CD4-positive, CD25-positive, alpha-beta regulatory T cell (primary cell): ENCODE data around the gene CDC73. TPM values are rescaled to one million over a fixed set of nuclear protein-coding genes. Genes with fewer than 3 reads are reported as not detected.

Source experiments
- ATAC-seq, 2 donors: fragments of 150-1000 bp; cut with Tn5 transposase; one replicate each; pipeline ENCODE4 v1.10.0; 2021; ENCODE audit warnings: low read depth in 2 of 2, moderate number of reproducible peaks in 2 of 2, moderate library complexity in 1 of 2
- DNase-seq, 3 donors: peaks; one replicate each; pipeline versions ENCODE4 v3.0.0 to v3.0.0-alpha.2; 2012 to 2022; ENCODE audit warnings: mixed read lengths in 1 of 3
- H3K27ac ChIP-seq: one replicate; pipeline ENCODE4 v1.7.0; 2013; ENCODE audit warnings: mild to moderate bottlenecking, low read length; ENCODE audit not compliant: insufficient read depth, poor library complexity, severe bottlenecking
- H3K27me3 ChIP-seq: one replicate; pipeline ENCODE4 v1.7.0; 2013; ENCODE audit warnings: low read length; ENCODE audit not compliant: control insufficient read depth, insufficient read depth
- H3K36me3 ChIP-seq: one replicate; pipeline ENCODE4 v1.7.0; 2013; ENCODE audit warnings: mild to moderate bottlenecking, low read length, moderate library complexity; ENCODE audit not compliant: control insufficient read depth, insufficient read depth
- H3K4me1 ChIP-seq: 2 replicates; pipeline ENCODE4 v1.7.0; 2013; ENCODE audit warnings: mild to moderate bottlenecking, low read length; ENCODE audit not compliant: insufficient read depth, control insufficient read depth, poor library complexity, severe bottlenecking
- H3K4me3 ChIP-seq: one replicate; pipeline ENCODE4 v1.7.0; 2013; ENCODE audit warnings: low read depth, mild to moderate bottlenecking, low read length, moderate library complexity
- H3K9me3 ChIP-seq, 2 experiments: 1 replicate in 1 of 2; 2 replicates in 1 of 2; pipeline ENCODE4 v1.7.0; 2013; ENCODE audit warnings: low read length in 2 of 2, mild to moderate bottlenecking in 1 of 2, moderate library complexity in 1 of 2; ENCODE audit not compliant: control insufficient read depth in 2 of 2
- H3K27ac Mint-ChIP-seq, 3 donors: one replicate each; pipeline ENCODE4 v1.8.0; 2020 to 2022; ENCODE audit warnings: mild to moderate bottlenecking in 3 of 3, mixed read lengths in 3 of 3, moderate library complexity in 2 of 3
- H3K27me3 Mint-ChIP-seq: one replicate; pipeline ENCODE4 v1.8.0; 2022; ENCODE audit warnings: mild to moderate bottlenecking, mixed read lengths
- H3K36me3 Mint-ChIP-seq: one replicate; pipeline ENCODE4 v1.8.0; 2020; ENCODE audit warnings: mixed read lengths
- H3K4me1 Mint-ChIP-seq, 4 donors: one replicate each; pipeline ENCODE4 v1.8.0; 2020 to 2022; ENCODE audit warnings: mixed read lengths in 4 of 4, mild to moderate bottlenecking in 1 of 4
- H3K4me3 Mint-ChIP-seq, 4 donors: one replicate each; pipeline ENCODE4 v1.8.0; 2020 to 2022; ENCODE audit warnings: mild to moderate bottlenecking in 4 of 4, mixed read lengths in 4 of 4, moderate library complexity in 3 of 4
- H3K9me3 Mint-ChIP-seq, 7 donors: one replicate each; pipeline ENCODE4 v1.8.0; 2020 to 2022; ENCODE audit warnings: mixed read lengths in 7 of 7, mild to moderate bottlenecking in 3 of 7, moderate library complexity in 2 of 7
- polyA plus RNA-seq, 4 donors: library from polyadenylated mRNA; unstranded; fragments of 300-500 nt; fragmentation: Illumina TruSeq; gene quantifications; one replicate each; pipeline ENCODE4 v1.2.3, GENCODE V29; 2021
- total RNA-seq: library from RNA; stranded (reverse); gene quantifications from one replicate; pipeline ENCODE4 v1.2.3, GENCODE V29; 2022

CDC73 gene
- total and polyA plus RNA-seq, 5 donors from 2014 or later = 59.3 to 81.0 (median 64.0) TPM

GRCh38 chr1:193156117-193156821, 34.4 kb downstream of the CDC73 start:
- peak overlapping the region; percentile 2 to 22 (median 5) for H3K27ac Mint-ChIP-seq
- peaks cover 37% of the 10 kb centered on the region for H3K36me3 ChIP-seq
- peaks cover 29 to 44% (median 37%) of the 10 kb centered on the region in 4 donors for H3K4me1 Mint-ChIP-seq

GRCh38 chr1:193156822-193157142, 35.0 kb downstream of the CDC73 start:
- no peaks in the 10 kb centered on the region for H3K27me3 Mint-ChIP-seq
- H3K36me3 Mint-ChIP-seq = peaks cover 24% of the 10 kb centered on the region
- no peak overlapping the region for H3K4me3 Mint-ChIP-seq
- ATAC-seq (no peak), DNase-seq (no peak)
- H3K4me1 Mint-ChIP-seq = peaks cover 29 to 42% (median 37%) of the 10 kb centered on the region in 4 donors
- H3K4me1 ChIP-seq = no peaks in the 10 kb centered on the region
- no peak overlapping the region for H3K4me3 ChIP-seq
- H3K27ac Mint-ChIP-seq = peak overlapping the region; percentile 2 to 22 (median 5)
- H3K9me3 ChIP-seq = no peaks in the 10 kb centered on the region
- no peaks in the 10 kb centered on the region for H3K9me3 Mint-ChIP-seq
- peaks cover 33% of the 10 kb centered on the region for H3K36me3 ChIP-seq
- no peaks in the 10 kb centered on the region for H3K27me3 ChIP-seq
- H3K27ac ChIP-seq = no peak overlapping the region

More at GRCh38 chr1:193156117-193156821, 34.4 kb downstream of the CDC73 start:
- ATAC-seq (no peak), DNase-seq (no peak)
- Histone ChIP-seq H3K4me1 (no peaks in the 10 kb centered on the region), H3K4me3 (no peak overlapping the region), H3K27me3 (no peaks in the 10 kb centered on the region), H3K9me3 (no peaks in the 10 kb centered on the region), H3K27ac (no peak overlapping the region)
- Mint-ChIP-seq H3K9me3 (no peaks in the 10 kb centered on the region), H3K36me3 (peaks cover 24% of the 10 kb centered on the region), H3K4me3 (no peak overlapping the region), H3K27me3 (no peaks in the 10 kb centered on the region)

GRCh38 chr1:193157360-193157759, 35.5 kb downstream of the CDC73 start:
- Mint-ChIP-seq H3K36me3 (peaks cover 20% of the 10 kb centered on the region), H3K9me3 (no peaks in the 10 kb centered on the region), H3K4me3 (no peak overlapping the region), H3K27me3 (no peaks in the 10 kb centered on the region), H3K4me1 (peaks cover 29 to 42% (median 37%) of the 10 kb centered on the region in 4 donors), H3K27ac (peak overlapping the region in 1 of 3 donors; percentile 22)
- Histone ChIP-seq H3K27me3 (no peaks in the 10 kb centered on the region), H3K9me3 (no peaks in the 10 kb centered on the region), H3K27ac (peak overlapping the region; percentile 14), H3K36me3 (peaks cover 28% of the 10 kb centered on the region), H3K4me1 (no peaks in the 10 kb centered on the region), H3K4me3 (no peak overlapping the region)
- no peak for DNase-seq
- ATAC-seq = no peak

- Histone ChIP-seq H3K27me3 (no peaks in the 10 kb centered on the region), H3K27ac (no peak overlapping the region), H3K4me1 (no peaks in the 10 kb centered on the region), H3K36me3 (peaks cover 2% of the 10 kb centered on the region), H3K9me3 (no peaks in the 10 kb centered on the region), H3K4me3 (no peak overlapping the region)
- Mint-ChIP-seq H3K4me3 (no peak overlapping the region), H3K9me3 (peaks cover 0 to 1% (median 0%) of the 10 kb centered on the region in 7 donors), H3K36me3 (peaks cover 22% of the 10 kb centered on the region), H3K4me1 (peaks cover 33 to 45% (median 38%) of the 10 kb centered on the region in 4 donors), H3K27ac (peak overlapping the region in 1 of 3 donors; percentile 47), H3K27me3 (no peaks in the 10 kb centered on the region)
- no peak for ATAC-seq
- no peak for DNase-seq
Measured at GRCh38 chr1:193176113-193176512, 54.3 kb downstream of the CDC73 start.

DNA sequence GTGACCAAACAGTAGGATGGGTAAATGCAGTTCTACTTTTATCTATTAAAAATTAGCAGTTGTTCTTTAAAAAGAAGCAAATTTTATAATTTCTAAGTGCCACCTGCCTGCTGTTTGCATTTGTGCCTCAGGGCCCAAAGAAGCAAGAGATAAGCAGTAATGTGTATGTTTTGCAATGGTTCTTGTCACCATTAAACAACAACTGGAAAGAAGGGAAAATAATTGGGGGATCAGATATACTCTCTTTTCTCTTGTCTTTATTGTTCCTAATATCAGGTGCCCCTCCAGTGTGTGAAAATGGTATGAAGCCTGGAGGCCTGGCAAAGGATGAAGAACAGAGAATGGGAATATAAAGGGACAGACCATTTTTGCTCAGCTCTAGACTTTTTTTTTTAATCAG, 55.0 kb downstream of the CDC73 start:
- Mint-ChIP-seq H3K27me3 (no peaks in the 10 kb centered on the region), H3K36me3 (peaks cover 22% of the 10 kb centered on the region), H3K27ac (peak overlapping the region in 1 of 3 donors; percentile 13), H3K4me3 (no peak overlapping the region), H3K9me3 (peaks cover 0 to 1% (median 0%) of the 10 kb centered on the region in 7 donors), H3K4me1 (peaks cover 33 to 46% (median 42%) of the 10 kb centered on the region in 4 donors)
- no peaks in the 10 kb centered on the region for H3K4me1 ChIP-seq
- peaks cover 2% of the 10 kb centered on the region for H3K36me3 ChIP-seq
- H3K9me3 ChIP-seq = no peaks in the 10 kb centered on the region
- H3K4me3 ChIP-seq = no peak overlapping the region
- H3K27me3 ChIP-seq = no peaks in the 10 kb centered on the region
- H3K27ac ChIP-seq = no peak overlapping the region
- DNase-seq = no peak
- ATAC-seq = no peak

- peaks cover 33 to 51% (median 42%) of the 10 kb centered on the region in 4 donors for H3K4me1 Mint-ChIP-seq
- Histone ChIP-seq H3K9me3 (no peaks in the 10 kb centered on the region), H3K27ac (no peak overlapping the region), H3K4me1 (peaks cover 8% of the 10 kb centered on the region), H3K4me3 (no peak overlapping the region), H3K36me3 (peaks cover 2% of the 10 kb centered on the region), H3K27me3 (no peaks in the 10 kb centered on the region)
- no peak overlapping the region for H3K4me3 Mint-ChIP-seq
- H3K36me3 Mint-ChIP-seq = peaks cover 16% of the 10 kb centered on the region
- ATAC-seq (no peak), DNase-seq (no peak)
- H3K27ac Mint-ChIP-seq = no peak overlapping the region
- peaks cover 0 to 1% (median 0%) of the 10 kb centered on the region in 7 donors for H3K9me3 Mint-ChIP-seq
- H3K27me3 Mint-ChIP-seq = no peaks in the 10 kb centered on the region
Measured at GRCh38 chr1:193179094-193179493, 57.3 kb downstream of the CDC73 start.

GRCh38 chr1:193181536-193181935, 59.7 kb downstream of the CDC73 start:
- no peak overlapping the region for H3K27ac ChIP-seq
- H3K4me3 Mint-ChIP-seq = no peak overlapping the region
- peaks cover 2% of the 10 kb centered on the region for H3K36me3 ChIP-seq
- H3K9me3 Mint-ChIP-seq = no peaks in the 10 kb centered on the region
- peak overlapping the region in 2 of 3 donors; percentile 22 to 54 for H3K27ac Mint-ChIP-seq
- no peaks in the 10 kb centered on the region for H3K27me3 Mint-ChIP-seq
- ATAC-seq (no peak), DNase-seq (no peak)
- H3K9me3 ChIP-seq = no peaks in the 10 kb centered on the region
- no peaks in the 10 kb centered on the region for H3K27me3 ChIP-seq
- H3K4me1 ChIP-seq = peaks cover 14% of the 10 kb centered on the region
- peaks cover 6% of the 10 kb centered on the region for H3K36me3 Mint-ChIP-seq
- peak overlapping the region; percentile 84 for H3K4me3 ChIP-seq
- peaks cover 37 to 54% (median 44%) of the 10 kb centered on the region in 4 donors for H3K4me1 Mint-ChIP-seq

- no peak overlapping the region for H3K27ac ChIP-seq
- H3K36me3 ChIP-seq = peaks cover under 1% of the 10 kb centered on the region
- H3K27me3 Mint-ChIP-seq = no peaks in the 10 kb centered on the region
- H3K4me3 ChIP-seq = peak overlapping the region; percentile 84
- DNase-seq (no peak), ATAC-seq (no peak)
- H3K27me3 ChIP-seq = no peaks in the 10 kb centered on the region
- no peaks in the 10 kb centered on the region for H3K9me3 ChIP-seq
- peaks cover 37 to 55% (median 48%) of the 10 kb centered on the region in 4 donors for H3K4me1 Mint-ChIP-seq
- H3K4me1 ChIP-seq = peaks cover 14% of the 10 kb centered on the region
- H3K36me3 Mint-ChIP-seq = peaks cover 3% of the 10 kb centered on the region
- H3K27ac Mint-ChIP-seq = peak overlapping the region in 1 of 3 donors; percentile 22
- no peaks in the 10 kb centered on the region for H3K9me3 Mint-ChIP-seq
- H3K4me3 Mint-ChIP-seq = no peak overlapping the region
Measured at GRCh38 chr1:193181985-193182384, 60.2 kb downstream of the CDC73 start.
